Activated gamma-delta T cell treated with Interleukin-2 at 50 U/mL for 16 hours (primary cell): ENCODE results near the gene CTDSPL2.
"Not testable (repeated sequence)": the region's sequence is repeated elsewhere in the genome, so short reads cannot be mapped to it uniquely, and the experiment has no call there.

ENCODE experiments used
- DNase-seq: peaks from one replicate; pipeline ENCODE4 v3.0.0-alpha.2; 2020

Gene CTDSPL2

DNA sequence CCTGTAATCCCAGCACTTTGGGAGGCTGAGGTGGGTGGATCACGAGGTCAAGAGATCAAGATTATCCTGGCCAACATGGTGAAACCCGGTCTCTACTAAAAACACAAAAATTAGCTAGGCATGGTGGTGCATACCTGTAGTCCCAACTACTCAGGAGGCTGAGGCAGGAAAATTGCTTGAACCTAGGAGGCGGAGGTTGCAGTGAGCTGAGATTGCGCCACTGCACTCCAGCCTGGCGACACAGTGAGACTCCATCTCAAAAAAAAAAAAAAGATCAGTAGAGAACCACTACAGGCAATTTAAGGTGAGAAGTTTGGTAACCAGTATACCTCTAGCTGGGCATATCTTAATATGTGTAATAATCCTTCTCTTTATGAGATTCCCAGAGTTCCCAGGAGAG is 117.3 kb downstream of the CTDSPL2 start:
- DNase-seq, result not testable (repeated sequence)

DNA sequence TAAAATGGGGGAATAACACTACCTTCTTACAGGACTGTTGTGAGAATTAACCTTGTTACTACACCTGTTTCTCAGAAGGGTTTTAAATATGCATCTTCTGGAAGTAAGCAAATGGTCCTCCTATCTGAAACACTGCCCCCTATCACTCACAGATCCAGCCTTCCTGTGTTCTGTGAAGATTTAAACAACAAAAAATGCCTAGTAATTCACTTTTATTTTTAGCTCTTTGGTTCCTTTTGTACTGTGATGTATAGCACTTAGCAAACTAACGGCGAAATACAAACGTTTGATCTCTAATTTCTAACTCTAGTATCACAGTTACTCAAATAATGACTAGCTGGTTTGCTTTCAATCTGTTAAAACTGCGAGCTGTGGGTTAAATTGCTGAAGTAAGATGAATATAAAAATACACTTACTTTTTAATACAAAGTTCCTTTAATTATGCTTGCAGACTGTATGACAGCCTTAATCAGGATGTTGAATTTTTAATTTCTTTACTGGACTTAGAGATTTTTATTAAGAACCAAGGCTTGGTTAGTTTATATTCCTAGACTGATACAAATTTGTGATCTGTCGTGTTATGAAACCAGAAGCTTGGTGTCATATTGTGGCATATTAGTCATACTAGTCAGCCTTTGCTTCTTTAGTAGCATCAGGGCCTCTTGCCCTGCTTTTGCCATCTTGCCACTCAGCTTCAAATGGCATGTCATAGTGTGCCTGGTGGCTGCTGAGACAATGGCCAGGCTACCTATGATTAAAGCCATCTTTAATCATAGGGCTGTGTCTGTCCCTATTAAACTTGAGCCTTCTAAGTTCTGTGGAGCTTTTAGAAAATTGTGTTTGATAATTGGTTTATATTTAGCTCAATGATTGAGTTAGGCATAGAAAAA is 118.7 kb downstream of the CTDSPL2 start:
- no peak for DNase-seq

DNA sequence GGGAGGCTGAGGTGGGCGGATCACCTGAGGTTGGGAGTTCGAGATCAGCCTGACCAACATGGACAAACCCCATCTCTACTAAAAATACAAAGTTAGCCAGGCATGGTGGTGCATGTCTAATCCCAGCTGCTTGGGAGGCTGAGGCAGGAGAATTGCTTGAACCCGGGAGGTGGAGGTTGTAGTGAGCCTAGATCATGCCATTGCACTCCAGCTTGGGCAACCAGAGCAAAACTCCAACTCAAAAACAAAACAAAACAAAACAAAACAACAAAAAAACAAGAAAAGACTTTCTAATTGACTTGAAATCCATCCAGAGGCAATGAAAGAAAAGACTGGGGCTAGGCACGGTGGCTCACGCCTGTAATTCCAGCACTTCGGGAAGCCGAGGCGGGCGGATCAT is 121.7 kb downstream of the CTDSPL2 start:
- DNase-seq, result not testable (repeated sequence)

DNA sequence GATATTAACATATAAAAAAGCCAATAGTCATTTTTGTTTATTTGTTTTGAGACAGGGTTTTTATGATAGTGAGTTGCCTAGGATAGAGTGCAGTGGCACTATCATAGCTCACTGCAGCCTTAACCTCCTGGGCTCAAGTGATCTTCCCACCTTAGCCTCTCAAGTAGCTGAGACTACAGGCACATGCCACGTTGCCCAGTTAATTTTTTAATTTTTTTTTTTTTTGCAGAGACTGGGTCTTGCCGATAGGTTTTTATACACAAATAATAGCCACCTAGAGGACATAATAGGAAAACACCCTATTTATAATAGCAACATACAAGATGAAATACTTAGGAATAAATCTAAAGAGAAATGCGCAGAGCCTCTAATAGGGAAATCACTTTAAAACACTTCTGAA is 122.8 kb downstream of the CTDSPL2 start:
- no peak for DNase-seq

DNA sequence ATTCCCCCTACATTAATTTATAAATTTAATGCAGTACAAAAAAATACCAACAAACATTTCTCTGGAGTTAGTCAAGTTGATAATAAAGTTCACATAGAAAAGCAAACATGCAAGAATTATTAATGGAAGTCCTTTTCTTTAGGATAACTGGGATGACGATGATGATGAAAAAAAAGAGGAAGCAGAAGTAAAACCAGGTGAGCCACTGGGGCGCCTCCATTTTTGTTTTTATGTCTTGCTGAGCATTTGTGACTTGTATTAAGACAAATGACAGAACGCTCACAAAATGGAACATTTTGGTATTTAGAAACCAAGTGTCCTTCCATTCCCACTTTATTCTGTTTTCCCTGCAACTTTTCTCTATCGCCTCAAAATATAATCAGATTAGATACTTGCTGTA is 123.3 kb downstream of the CTDSPL2 start:
- no peak for DNase-seq

DNA sequence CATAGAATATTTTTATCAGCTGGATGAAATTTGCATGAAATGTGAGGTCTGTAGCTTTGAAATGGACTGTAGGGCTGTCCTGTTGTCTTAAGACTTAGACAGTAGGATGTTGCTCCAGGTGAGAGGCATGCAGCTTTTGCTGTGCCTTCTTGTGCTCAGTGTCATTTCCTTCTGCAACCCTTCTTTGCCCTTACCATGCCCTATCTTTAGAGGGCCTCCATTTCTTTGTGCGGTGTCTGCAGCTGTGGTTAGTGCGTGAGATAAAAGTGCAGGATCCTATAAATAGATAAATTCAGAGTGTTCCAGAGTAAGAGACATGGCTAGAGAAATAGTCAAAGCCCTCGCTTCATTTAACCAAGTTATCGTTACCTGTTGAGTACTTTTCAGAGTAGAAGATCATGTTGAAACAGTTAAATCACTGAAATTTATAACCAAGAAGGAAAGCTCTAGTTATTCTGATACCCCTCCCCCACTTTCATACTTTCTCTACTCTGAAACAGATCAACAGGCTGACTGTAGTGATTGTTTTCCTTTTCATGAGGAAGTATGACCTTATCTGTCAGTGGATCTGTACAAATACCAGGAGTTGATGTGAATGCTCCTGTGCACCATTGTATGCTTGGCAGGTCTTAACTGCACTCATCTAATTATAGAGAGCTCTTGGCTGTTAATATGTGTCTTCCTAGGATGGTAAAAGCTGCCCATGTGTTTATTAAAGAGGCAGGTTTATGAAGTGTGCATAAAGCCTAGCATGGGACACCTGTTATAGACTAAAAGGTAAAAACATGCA is 127.7 kb downstream of the CTDSPL2 start:
- no peak for DNase-seq

DNA sequence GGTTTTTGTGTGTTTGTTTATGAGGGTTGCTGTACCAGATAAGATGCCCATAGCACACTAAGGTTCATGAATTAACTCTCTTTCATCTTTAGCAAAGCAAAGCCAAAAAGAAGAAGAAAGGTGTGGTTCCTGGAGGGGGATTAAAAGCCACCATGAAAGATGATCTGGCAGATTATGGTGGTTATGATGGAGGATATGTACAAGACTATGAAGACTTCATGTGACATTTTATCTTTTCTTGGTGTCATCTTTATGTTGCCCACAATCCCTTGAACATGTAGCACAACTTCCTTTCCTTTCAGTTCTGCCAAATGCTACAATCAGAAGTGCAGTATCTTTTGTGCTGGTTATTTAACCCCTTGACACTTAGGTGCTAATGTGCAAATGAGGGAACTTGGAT is 133.5 kb downstream of the CTDSPL2 start:
- DNase-seq, result not testable (repeated sequence)

DNA sequence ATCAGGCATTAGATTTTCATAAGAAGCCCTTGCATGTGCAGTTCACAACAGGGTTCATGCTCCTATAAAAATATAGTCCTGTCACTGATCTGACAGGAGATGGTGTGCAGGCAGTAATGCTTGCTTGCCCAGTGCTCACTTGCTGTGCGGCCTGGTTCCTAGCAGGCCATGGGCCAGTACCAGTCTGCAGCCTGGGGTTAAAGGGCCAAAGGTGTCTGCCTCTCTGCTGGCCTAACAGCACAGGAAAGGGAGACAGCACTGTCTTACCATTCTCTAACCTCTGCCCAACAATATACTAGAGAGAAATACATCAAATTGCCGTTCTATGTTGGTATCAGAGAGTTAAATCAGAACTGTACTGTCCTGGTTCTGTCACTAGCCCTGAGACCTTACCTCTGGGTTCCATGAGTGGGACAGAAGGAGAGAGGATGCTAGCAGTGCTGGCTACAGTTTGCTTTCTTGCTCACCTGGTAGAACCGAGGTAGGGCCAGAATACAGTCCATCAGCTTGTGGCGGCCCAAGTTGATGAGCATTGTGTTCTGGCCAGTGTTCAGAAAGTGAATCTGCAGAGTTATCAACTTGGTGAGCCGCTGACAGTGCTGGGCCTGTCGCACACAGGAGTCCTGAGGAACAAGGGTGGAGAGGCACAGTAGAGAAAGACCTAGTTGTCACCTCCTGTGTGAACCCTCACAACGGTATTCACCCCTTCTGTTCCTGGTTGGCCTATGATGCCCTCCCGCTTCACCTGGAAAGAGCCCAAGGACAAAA is 138.1 kb downstream of the CTDSPL2 start:
- no peak for DNase-seq

DNA sequence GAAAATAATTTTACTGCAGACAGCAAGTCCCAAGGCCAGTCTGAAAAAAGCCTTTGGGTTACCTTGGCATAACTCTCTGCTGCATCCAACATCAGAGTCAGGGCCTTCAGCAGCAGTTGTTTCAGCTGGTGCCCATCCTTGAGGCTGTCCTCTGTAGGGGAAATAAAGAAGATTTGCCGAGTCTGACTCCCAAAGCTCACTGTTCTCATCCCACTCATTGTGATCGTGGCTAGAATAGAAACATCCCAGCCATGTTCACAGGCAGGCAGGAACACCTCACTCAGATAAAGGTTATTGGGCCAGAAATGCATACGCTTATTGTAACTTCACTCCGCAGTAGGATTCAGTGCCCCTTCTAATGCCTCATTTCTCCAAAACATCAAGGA is 138.7 kb downstream of the CTDSPL2 start:
- no peak for DNase-seq

DNA sequence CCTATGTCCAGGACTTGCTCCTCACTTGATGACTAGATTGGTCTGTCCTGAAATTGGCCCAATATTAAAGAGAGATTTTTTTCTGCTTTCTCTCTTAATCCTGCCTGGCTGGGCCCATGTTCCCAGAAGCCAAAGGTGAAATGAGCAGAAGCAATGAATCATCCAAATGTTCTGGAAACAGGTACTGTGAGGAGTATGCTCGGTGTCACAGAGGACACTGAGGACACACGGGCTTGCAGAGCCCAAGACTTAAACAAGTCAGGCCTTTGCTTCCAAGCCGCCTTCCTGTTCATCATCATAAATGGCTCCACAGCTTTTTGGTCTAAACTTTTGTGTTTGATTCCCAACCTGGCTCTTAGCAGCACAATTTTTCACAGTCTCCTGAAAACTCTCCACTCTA is 140.9 kb downstream of the CTDSPL2 start:
- no peak for DNase-seq

DNA sequence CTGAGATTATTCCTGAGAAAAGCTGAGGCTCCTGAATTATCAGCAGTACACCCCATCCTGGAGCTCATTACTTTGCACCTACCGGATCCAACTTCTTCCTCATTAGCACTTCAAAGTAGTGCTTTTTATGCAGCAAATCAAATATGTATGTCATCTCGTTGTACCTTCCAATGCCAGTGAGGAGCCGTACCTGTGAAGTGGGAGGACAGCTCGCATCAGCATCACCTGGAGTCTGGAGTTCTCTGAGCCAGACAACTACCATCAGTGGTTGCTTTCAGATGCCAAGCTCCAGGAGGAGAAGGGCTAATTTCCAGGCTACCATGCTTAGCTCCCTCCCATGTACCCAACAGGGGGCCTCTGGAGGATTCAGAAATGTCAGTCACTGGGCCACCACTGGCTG is 141.9 kb downstream of the CTDSPL2 start:
- no peak for DNase-seq

DNA sequence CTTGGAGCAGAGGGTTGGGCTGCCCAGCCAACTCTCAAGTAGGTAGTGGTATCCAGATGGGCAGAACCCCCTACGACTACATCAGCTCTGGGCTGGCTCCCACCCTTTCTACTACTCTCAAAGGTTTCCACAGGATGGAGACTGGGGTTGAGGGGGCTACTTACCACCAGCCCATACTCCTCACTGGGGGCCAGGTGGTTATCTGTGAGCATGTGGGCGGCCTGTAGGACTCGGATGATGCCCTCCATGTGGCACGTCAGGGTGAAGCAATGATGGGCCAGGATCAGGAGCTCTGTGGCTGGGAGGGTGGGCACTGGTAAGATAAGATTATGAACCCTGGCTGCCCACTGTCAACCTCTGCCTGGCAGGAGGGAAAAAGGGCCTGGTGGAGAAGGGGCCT is 142.9 kb downstream of the CTDSPL2 start:
- no peak for DNase-seq

DNA sequence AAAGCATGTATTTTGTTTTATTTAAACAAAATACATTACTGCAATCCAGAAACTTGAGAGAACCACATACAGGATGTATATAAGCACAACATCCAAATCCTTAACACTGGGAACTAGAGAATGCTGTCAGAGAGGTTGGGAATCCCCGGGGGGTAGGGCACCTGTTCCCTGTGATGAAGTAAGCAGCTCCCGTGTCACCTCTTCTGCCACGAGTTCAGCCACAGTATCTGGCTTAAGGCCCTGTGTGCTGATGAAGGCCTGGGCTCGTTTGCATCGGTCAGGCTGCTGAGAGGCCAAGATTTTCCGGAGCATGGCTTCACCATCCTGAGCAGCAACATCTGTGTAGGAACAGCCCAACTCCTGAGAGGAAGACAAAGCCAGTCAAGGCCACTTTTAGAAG is 146.0 kb downstream of the CTDSPL2 start:
- DNase-seq, result no peak

DNA sequence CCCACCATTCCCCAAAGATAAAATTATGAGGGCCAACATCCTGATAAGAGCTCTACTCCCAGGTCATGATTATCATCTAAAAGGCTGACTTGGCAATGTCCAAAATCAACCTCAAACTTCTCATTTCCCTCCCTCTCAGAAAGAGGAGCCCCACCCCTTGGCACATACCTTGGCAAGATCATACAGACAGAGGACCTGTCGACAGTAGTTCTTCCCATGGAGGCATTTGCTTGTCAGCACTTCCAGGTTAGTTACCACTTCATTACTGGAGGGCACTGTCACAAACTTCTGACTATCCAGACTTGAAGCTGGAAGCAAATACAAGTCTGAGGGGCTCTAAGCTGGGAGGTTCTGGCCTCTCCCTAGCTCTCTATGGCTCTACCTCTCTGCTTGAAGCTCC is 147.3 kb downstream of the CTDSPL2 start:
- DNase-seq, result no peak
